Activated CD4-positive, CD25-positive, alpha-beta regulatory T cell treated with anti-CD3 and anti-CD28 coated beads, Interleukin-2, amount 50 U/mL, for 24 hours (primary cell): ENCODE data around the gene EN1.

Experiments
- ATAC-seq, 2 donors: fragments of 150-1000 bp; cut with Tn5 transposase; one replicate each; pipeline ENCODE4 v1.10.0; 2021; ENCODE audit warnings: mild to moderate bottlenecking in 1 of 2, moderate library complexity in 1 of 2

The EN1 gene

GRCh38 chr2:118846953-118847761 is at the start of gene EN1:
Gene EN1 (minus strand): TSS chr2:118847648. CDS start chr2:118847167, 481 bp downstream.
- no peak for ATAC-seq

- no peak for ATAC-seq
Observed at GRCh38 chr2:118893100-118893499, 45.7 kb upstream of the EN1 start.

- no peak for ATAC-seq
Observed at GRCh38 chr2:118889995-118890394, 42.5 kb upstream of the EN1 start.

- ATAC-seq, result no peak
Observed at GRCh38 chr2:118883792-118884191, 36.3 kb upstream of the EN1 start.

GRCh38 chr2:118882693-118883336 is 35.4 kb upstream of the EN1 start:
- ATAC-seq, result peak; percentile 59 to 76

GRCh38 chr2:118881490-118882129 is 34.2 kb upstream of the EN1 start:
- ATAC-seq, result peak; percentile 67 to 74

GRCh38 chr2:118880501-118880900 is 33.1 kb upstream of the EN1 start:
- ATAC-seq, result no peak

- ATAC-seq, result no peak
Observed at GRCh38 chr2:118878531-118879149, 31.2 kb upstream of the EN1 start.

- ATAC-seq, result no peak
Observed at GRCh38 chr2:118875318-118875717, 27.9 kb upstream of the EN1 start.

GRCh38 chr2:118874324-118874723 is 26.9 kb upstream of the EN1 start:
- no peak for ATAC-seq

GRCh38 chr2:118865106-118865505 is 17.7 kb upstream of the EN1 start:
- peak; percentile 53 to 73 for ATAC-seq

GRCh38 chr2:118864207-118864606 is 16.8 kb upstream of the EN1 start:
- ATAC-seq, result no peak

- ATAC-seq, result no peak
Observed at GRCh38 chr2:118861731-118862130, 14.3 kb upstream of the EN1 start.

- no peak for ATAC-seq
Observed at GRCh38 chr2:118861242-118861641, 13.8 kb upstream of the EN1 start.

- no peak for ATAC-seq
Observed at GRCh38 chr2:118860506-118860905, 13.1 kb upstream of the EN1 start.

- ATAC-seq, result no peak
Observed at GRCh38 chr2:118859157-118859770, 11.8 kb upstream of the EN1 start.

GRCh38 chr2:118858485-118859156 is 11.2 kb upstream of the EN1 start:
- no peak for ATAC-seq

- ATAC-seq, result no peak
Observed at GRCh38 chr2:118857677-118858484, 10.4 kb upstream of the EN1 start.

- no peak for ATAC-seq
Observed at GRCh38 chr2:118856978-118857676, 9.7 kb upstream of the EN1 start.

GRCh38 chr2:118856330-118856977 is 9.0 kb upstream of the EN1 start:
- no peak for ATAC-seq
